Measurements from ENCODE around the gene MYO1D.
"Not testable (repeated sequence)": the region's sequence is repeated elsewhere in the genome, so short reads cannot be mapped to it uniquely, and the experiment has no call there.

Gene MYO1D

DNA sequence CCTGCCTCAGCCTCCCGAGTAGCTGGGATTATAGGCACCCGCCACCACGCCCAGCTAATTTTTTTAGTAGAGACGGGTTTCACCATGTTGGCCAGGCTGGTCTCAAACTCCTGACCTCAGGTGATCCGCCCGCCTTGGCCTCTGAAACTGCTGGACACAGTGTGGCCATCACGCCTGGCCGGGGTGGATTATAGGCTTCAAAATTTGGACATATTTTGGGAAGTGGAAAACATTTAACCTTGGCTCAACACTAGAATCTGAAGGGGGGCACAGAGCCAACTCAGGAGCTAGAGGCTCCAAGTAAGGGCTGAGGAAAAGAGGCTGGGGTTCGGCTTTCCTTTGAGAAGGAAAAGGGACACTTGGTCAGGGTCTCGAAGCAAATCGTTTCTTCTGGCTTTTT, 392.3 kb downstream of the MYO1D start:
- no peak for DNase-seq

DNA sequence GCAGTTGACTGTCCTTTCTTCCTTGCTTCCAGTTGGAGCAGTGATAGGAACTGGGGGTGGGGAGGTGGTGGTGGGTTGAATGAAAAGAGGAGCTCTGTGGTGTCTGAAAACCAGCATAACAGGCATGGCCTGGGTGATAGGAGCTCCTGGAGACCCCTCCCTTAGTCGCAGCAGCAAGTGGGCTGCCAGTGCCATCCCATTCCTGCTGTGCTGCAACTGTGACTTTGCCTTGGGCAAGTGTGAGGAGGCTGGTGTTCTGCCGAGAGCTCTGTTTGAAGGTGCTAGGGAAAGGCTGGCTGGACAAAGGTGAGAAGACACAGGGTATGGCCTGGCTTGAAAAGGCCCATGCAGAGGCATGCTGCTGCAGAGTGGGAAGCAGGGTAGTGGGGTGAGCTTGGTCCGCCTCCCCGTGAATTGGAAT, 392.9 kb downstream of the MYO1D start:
- no peak for DNase-seq

DNA sequence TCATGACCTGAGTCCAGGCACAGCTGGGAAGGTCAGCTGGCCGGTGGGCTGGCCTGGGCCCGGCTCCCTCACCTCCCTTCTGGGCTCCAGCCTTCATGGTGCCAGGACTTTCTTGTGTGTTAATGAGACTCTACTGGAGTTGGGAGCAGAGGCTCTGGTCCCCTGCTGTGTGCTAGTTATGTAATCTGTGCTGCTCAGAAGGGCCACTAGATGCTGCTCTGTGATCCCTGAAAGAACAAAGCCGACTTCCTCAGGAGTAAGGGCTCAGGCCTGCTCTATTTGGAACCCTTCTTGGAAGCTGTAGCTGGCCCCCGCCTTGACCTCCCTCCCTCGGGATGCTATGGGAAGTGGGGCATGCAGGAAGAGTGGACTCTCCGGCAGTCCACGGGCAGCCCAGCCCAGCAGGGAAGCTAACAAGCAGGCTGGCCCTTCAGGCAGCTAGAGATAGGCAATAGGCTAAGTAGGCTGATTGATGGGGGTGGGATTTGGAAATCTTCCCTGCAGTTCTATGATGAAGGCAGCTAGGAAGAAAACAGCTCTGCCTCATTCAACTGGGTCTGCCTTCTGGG, 393.4 kb downstream of the MYO1D start:
- DNase-seq = peak; percentile 90

DNA sequence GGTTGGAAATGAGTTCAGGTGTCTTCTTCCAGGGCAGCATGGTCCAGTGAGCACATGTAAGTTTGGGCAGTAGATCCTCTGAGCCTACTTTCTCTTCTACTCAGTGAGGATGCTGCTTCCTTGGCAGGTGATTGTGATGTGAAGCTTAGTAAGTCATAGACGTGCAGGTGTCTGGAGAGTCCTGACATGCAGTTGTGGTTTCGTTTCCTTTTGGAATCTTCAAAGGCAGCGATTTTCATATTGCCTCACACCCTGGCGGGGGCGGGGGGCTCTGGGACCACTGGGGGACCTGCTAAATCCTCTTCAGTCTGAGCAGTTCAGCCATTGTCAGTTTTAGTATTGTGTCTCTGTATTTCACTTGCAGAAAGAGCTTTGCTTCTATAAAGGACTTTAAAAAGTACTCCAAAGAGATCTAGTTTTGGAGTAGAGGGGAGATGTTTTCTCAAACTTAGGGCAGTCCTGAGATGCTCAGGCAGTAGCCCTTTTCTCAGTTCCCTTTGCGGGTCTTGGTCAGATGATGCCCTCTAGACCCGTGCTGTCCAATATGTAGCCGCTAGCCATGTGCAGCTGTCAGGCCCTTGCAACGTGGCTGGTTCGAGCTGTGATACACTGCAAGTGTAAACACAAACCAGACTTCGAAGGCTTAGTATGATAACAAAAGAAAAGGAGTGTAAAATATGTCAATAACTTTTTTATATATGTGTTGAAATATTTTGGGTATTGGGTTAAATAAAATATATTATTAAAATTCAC, 394.2 kb downstream of the MYO1D start:
- DNase-seq = no peak

DNA sequence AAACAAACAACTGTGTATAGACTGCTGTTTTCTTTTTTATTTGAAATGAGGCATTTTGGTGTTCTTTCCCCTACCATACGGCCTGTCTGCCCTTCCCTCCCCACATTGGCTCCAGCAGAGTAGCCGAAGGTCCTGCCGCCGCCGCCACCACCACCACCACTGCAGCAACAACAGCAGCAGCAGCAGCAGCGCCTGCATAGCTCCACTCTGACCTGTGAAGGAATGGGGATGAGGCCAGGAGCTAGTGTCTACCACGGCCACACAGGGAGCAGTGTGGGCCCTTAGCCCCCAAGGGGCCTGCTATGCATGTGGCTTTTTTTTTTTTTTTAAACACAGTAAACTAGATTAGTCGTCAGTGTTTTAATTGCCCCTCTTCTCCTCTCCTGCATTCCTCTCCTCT, 395.7 kb downstream of the MYO1D start:
- no peak for DNase-seq

DNA sequence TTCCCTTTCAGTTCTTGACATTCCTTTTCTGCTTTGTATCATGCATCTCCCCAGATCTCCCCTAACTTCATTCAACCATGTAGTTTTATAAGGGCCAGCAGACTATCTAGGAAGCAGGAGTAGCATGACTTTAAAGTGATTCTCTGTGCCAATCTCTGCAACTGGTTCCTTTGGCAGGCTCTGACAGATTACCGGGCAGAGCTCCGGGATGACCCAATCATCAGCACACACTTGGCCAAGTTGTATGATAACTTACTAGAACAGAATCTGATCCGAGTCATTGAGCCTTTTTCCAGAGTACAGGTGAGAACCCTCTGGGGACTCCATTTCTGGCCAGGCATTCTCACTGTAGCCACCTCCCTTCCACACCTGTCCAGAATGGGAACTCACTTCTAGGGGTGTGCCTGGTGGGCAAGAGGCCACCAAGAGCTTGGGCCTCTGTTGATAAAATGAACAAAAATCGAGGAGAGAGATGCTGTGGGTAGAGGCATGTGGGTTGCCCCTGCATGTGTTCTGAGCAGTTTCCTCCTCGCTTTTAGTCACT, 397.8 kb downstream of the MYO1D start:
- no peak for DNase-seq

DNA sequence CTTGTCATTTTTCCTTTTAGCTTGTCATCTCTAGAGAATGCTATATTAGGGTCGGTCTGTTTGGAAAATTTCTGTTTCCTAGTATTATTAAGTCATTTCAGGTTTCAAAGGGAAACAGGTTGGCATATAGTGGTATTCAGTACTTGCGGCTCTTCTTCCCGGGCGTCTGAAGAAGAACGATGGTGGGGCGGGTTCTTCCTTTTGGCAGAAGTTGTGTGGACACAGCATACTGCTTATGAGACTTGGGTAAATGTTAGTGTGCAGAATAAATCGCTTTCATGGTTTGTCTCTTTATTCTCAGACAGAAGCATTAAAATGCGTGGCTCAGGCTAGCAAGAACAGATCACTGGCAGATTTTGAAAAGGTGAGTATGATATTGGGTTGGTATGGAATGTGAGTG, 399.7 kb downstream of the MYO1D start:
- DNase-seq = no peak

DNA sequence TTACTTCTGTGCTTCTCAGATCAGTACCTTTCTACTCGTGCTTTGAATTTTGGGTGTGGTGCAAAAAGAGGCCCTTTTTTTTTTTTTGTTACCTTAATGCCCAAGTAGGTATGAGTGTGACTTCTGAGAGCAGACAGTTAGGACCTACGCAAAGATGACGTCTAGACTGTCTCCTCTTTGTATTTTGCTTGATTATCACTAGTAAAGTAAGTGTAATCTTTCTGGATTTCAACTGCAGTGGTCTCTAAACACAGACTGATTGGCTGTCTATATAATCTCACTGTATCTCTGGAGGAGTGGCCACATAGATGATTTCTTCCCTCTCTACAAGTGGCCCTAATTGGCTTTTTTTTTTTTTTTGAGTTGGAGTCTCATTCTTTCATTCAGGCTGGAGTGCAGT, 401.7 kb downstream of the MYO1D start:
- DNase-seq = no peak

DNA sequence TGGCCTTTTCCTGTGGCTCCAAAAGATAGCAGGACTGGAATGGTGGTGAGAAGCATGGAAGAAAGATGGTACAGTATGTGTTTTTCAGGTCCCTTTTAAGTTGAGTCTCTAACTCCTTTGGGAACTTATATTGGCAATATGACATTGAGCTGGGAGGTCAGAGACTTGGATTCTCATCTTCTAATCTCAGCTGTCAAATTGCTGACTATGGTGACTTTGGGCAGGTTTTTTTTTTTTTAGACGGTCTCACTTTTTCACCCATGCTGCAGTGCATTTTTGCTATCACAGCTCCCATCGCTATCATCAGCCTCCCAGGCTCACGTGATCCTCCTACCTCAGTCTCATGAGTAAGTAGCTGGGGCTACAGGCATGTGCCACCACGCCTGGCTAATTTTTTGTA, 405.3 kb downstream of the MYO1D start:
- no peak for DNase-seq

DNA sequence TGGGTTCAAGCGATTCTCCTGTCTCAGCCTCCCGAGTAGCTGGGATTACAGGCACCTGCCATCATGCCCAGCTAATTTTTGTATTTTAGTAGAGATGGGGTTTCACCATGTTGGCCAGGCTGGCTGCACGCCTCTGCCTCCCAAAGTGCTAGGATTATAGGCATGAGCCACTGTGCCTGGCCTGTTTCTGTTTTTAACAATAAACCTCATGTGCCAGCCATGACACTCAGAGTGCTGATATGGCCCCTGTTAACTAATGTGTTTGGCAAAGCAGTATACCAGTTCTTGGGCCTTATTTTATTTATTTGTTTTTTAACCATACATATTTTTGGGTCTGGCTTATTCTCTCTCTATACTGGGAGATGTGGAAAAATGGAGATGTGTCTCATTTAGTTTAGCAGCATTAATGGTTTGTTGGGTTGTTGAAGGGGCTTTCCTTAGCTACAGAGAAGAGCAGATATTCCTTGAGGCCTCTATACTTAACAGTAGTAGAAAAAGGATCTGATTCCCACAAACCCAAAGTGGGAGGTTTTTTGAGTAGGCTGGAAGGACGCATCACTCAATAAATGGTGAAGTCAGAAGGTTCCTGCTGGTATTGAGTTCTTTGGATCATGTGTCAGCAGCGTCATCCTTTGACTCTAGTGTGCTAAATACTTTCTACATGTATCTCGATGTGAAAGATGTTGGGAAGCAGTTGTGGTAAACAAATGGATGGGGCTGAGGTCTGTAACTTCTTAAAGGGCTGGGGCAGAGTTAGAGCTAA, 406.3 kb downstream of the MYO1D start:
- DNase-seq = no peak

DNA sequence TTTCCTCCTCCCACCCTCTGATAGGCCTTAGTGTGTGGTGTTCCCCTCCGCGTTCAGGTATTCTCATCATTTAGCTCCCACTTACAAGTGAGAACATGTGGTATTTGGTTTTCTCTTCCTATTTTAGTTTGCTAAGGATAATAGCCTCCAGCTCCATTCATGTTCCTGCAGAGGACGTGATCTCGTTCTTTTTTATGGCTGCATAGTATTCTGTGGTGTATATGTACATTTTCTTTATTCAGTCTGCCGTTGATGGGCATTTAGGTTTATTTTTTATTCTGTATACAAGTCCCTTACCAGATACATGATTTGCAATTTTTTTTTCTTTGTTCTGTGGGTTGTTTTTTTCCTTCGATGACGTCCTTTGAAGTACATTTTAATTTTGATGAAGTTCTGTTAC, 409.0 kb downstream of the MYO1D start:
- no peak for DNase-seq

DNA sequence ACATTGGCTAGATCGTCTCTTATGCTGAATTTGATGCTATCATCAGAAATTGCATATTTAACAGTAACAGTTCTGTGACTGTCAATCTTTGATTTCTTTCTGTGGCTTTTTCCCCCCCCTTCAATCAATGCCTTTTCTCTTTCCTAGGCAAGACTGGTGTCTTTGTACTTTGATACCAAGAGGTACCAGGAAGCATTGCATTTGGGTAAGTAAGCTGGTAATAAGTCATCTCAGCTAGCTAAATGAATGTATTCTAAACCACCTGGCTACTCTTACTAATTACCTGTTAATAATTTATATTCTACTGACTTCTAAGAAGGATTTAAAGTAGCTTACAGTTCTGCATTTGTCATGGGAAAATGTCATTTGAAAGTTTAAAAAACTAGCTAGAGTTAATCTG, 412.6 kb downstream of the MYO1D start:
- DNase-seq = no peak

DNA sequence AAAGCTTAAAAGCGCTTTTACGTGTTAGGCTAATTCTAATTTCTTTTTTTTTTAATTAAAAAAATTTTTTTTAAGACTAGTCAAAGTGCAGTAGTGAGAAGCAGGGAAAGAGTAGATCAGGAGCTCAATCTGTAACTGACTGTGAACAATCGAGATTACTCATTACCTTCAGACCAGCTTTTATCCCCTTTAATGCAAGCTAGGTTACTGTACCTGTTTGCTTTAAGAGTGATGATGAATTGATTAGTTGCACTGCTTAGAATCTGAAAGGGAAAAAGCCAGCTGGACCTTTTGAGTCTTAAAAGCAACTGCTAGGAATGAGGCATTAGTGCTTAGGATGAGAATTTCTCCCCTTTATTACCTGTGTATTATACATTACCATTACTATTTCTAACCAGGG, 413.6 kb downstream of the MYO1D start:
- no peak for DNase-seq

DNA sequence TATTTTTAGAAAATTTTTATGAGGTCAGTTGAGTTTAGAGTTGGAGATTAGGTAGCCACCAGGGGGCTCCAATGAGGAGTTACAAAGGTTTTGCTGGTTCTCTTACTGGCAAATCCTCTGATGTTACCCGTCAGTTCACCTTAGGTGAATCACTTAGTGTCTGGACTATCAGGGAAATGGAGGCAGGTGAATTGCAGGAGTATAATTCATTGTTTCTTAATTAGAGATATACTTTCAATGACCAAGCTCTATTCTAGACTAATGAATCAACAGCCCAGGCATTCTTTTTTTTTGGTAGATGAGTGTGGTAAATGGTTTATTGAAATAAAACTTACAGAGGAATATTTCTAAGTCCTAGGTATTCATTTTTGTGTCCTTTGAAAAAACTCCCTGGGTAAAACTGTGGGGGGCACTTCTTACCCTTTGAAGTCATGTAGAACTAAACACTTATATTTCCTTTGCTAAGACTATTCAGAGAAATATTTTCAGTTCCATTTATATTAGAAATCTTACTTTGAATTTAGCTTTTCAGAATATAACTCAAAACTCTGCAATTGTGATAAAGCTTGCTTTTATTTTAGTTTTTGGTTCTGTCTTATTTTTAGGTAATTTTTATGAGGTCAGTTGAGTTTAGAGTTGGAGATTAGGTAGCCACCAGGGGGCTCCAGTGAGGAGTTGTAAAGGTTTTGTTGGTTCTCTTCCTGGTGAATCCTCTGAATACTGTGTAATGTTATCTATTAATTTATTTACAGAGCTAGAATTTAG, 414.9 kb downstream of the MYO1D start:
- no peak for DNase-seq

DNA sequence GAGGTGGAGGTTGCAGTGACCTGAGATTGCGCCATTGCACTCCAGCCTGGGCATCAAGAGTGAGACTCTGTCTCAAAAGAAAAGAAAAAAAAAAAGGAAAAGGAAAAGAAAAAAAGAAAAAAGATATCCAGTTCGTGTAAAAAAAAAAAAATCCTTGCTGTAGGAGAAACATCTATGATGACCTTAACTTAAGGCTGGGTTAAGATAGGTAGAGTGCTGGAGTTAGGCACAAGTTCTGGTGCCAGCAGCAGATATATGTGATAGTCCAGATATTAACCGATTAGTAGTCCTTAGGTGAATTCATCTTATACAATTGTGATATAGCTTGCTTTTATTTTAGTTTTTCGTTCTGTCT, 415.4 kb downstream of the MYO1D start:
- DNase-seq = no peak

DNA sequence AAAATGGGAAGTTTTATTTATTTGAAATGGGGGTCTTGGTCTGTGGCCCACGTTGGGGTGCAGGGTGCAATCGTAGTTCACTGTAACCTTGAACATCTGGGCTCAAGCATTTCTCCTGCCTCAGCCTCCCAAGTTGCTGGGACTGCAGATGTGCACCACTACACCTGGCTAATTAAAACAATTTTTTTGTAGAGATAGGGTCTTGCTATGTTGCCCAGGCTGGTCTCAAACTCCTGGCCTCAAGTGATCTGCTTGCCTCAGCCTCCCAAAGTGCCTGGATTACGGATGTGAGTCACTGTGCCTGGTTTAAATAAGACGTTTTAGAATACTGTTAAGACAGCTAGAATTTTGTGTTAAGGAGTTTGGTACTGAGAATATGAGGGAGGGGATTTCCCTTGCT, 416.9 kb downstream of the MYO1D start:
- no peak for DNase-seq

DNA sequence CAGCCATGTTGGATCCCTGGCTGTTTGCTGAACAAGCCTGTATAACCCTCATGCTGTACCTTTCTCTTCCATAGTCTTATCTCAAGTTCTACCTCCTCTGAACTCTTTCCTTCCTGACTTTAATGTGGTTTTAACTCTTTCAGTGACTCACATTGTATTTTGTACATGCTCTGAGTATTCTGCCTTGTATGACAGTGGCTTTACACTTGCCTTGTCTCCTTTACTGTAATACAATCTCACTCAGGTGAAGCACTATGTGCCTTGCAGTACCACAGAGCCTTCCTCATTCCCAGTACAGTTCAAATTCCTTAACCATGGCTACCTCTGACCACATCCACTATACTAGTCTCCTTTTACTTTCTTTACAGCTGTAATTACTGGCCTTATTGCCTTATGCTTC, 418.6 kb downstream of the MYO1D start:
- no peak for DNase-seq

DNA sequence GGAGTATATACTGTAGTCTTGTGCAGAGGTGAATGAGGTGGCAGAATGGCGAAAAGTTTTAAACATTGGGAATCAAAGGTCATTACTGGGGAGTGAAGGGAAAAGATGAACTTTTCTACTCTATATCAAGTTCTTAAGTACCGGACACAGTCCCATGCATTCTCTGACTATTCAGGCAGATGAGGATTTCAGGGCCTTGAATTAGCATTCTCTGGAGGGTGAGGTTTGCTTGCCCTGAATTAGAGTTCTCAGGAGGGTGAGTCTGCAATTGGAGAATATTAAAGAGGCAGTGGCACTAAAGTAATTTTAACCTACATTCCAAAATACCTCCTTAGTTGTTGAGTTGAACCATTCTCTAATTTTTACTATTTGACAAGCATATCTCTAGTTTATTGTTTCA, 423.6 kb downstream of the MYO1D start:
- DNase-seq = no peak

DNA sequence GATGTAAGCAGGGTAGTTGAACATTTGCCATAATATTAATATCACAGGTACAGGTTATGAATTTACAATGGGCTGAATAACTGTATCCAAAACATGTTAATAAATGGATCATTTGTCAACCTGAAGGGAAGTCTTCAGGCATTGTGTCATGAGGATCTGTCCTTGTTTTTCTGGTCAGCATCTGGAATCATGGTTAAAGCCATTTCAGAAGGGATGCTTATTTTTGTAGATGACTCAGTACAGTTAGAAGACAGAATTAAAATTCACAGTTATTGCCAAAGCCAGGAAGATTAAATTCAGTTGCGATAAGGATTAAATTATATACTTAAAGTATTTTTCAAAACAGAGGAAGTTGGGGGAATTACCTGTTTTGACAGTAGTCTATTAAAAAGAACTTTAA, 424.6 kb downstream of the MYO1D start:
- DNase-seq = no peak

DNA sequence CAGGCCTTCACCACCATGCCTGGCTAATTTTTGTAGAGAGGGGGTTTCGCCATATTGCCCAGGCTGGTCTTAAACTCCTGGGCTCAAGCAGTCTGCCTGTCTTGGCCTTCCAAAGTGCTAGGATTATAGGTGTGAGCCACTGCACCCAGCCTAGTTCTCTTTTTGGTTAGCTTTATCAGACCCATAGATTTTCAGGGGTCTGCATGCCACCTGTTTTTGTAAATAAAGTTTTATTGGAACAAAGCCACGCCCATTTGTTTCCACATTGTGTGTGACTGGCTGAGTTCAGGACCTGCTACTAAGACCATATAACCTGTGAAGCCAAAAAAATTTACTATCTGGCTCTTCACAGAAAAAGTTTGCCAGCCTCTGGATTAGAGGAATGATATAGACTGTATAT, 425.0 kb downstream of the MYO1D start:
- no peak for DNase-seq

DNA sequence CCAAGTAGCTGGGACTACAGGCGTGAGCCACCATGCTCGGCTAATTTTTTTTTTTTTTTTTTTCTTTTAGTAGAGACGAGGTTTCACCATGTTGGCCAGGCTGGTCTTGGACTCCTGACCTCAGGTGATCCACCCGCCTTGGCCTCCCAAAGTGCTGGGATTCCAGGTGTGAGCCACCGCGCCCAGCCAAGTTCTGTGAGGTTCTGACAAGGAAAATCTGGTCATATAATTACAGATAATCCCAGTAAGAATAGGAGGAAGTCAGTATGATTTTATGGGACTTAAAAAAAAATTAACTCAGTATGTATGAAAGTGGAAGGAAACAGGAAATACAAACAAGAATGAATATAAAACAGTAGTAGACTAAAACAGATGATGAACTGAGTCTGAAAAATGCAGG, 426.5 kb downstream of the MYO1D start:
- DNase-seq = not testable (repeated sequence)

DNA sequence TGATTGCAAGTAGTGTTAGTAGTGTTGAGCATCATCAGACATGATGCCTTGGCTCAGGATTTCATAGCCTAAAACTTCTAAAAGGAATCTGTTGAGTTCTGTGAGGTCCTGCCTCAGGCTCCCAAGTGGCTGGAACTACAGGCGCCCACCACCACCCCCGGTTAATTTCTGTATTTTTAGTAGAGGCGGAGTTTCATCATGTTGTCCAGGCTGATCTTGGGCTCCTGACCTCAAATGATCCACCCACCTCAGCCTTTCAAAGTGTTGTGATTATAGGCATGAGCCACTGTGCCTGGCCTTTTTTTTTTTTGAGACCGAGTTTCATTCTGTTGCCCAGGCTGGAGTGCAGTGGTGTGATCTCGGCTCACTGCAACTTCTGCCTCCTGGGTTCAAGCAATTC, 427.0 kb downstream of the MYO1D start:
- DNase-seq = no peak

DNA sequence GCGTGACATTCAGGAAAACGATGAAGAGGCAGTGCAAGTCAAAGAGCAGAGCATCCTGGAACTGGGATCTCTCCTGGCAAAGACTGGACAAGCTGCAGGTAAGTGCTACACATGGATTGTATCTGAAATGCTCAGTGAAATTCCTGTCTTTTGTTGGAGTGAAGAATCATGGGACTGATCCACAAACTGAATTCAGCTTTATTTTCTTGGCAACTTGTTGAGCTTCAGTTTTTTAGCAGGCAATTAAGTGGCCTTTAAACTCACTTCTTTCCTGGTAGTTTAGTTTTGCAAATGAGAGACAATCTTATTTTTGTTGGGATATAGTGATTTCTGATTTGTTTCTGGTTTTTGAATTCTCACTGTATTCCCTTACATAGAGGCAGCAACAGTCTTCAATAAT, 430.0 kb downstream of the MYO1D start:
- no peak for DNase-seq

All from right hindlimb (tissue), 1 donor.